UCSD-AML1 (cell line): Measurements from ENCODE around the gene FAM174C.
A peak's percentile ranks its signal among the peaks of the same experiment; 100 is the strongest.

Source experiments
- DNase-seq: peaks from one replicate; lab custom pipeline; 2025; ENCODE audit not compliant: unreplicated experiment; lab: John Stamatoyannopoulos, UW

The FAM174C gene

GRCh38 chr19:1249990-1250436, 25.3 kb upstream of the FAM174C start:
- no peak for DNase-seq

- DNase-seq = peak; percentile 58
Observed at GRCh38 chr19:1250437-1251260, 24.7 kb upstream of the FAM174C start.

- peak; percentile 87 for DNase-seq
Observed at GRCh38 chr19:1251330-1252220, 23.8 kb upstream of the FAM174C start.

- peak; percentile 85 for DNase-seq
Observed at GRCh38 chr19:1252221-1252820, 23.0 kb upstream of the FAM174C start.

- DNase-seq = peak; percentile 89
Observed at GRCh38 chr19:1252821-1253513, 22.4 kb upstream of the FAM174C start.

GRCh38 chr19:1253514-1254080, 21.7 kb upstream of the FAM174C start:
- DNase-seq = no peak

- no peak for DNase-seq
Observed at GRCh38 chr19:1254081-1254527, 21.2 kb upstream of the FAM174C start.

- no peak for DNase-seq
Observed at GRCh38 chr19:1254530-1255185, 20.7 kb upstream of the FAM174C start.

- no peak for DNase-seq
Observed at GRCh38 chr19:1255186-1256161, 19.9 kb upstream of the FAM174C start.

GRCh38 chr19:1256646-1257474, 18.5 kb upstream of the FAM174C start:
- no peak for DNase-seq

- DNase-seq = no peak
Observed at GRCh38 chr19:1257475-1258162, 17.7 kb upstream of the FAM174C start.

- no peak for DNase-seq
Observed at GRCh38 chr19:1258163-1258492, 17.2 kb upstream of the FAM174C start.

GRCh38 chr19:1258707-1259205, 16.6 kb upstream of the FAM174C start:
- no peak for DNase-seq

- DNase-seq = peak; percentile 84
Observed at GRCh38 chr19:1259206-1259875, 16.0 kb upstream of the FAM174C start.

GRCh38 chr19:1259876-1260748, 15.2 kb upstream of the FAM174C start:
- peak; percentile 50 for DNase-seq
